WTC11 (cell line): ENCODE measurements around the gene TKT. TPM values are rescaled to one million over a fixed set of nuclear protein-coding genes. Genes with fewer than 3 reads are reported as not detected.

Source experiments
- ATAC-seq: fragments of 200-7000 bp; cut with Tn5 transposase; 2 replicates; pipeline ENCODE4 v1.10.0; 2021; ENCODE audit warnings: mild to moderate bottlenecking, moderate library complexity
- CTCF ChIA-PET: fragments of 300-600 bp; sonication (Branson Sonifier 250); formaldehyde crosslinking; loops from one replicate; lab custom pipeline; 2021; ENCODE audit warnings: antibody characterized with exemption; lab: Charles Lee
- POLR2A ChIA-PET: fragments of 350-600 bp; sonication (Branson Sonifier 250); formaldehyde crosslinking; loops from one replicate; lab custom pipeline; 2021; ENCODE audit warnings: antibody characterized with exemption; lab: Charles Lee
- DNase-seq: peaks from one replicate; pipeline ENCODE4 v3.0.0; 2021; ENCODE audit warnings: low spot score
- H3K27ac Mint-ChIP-seq: 2 replicates; pipeline ENCODE4 v1.8.0; 2021; ENCODE audit warnings: mixed read lengths
- H3K27me3 Mint-ChIP-seq: 2 replicates; pipeline ENCODE4 v1.8.0; 2021; ENCODE audit warnings: low read depth, mild to moderate bottlenecking, moderate library complexity, mixed read lengths
- H3K36me3 Mint-ChIP-seq: 2 replicates; pipeline ENCODE4 v1.8.0; 2021; ENCODE audit warnings: mixed read lengths
- H3K4me1 Mint-ChIP-seq: 2 replicates; pipeline ENCODE4 v1.8.0; 2022; ENCODE audit warnings: mixed read lengths
- H3K4me3 Mint-ChIP-seq: 2 replicates; pipeline ENCODE4 v1.8.0; 2021; ENCODE audit warnings: mild to moderate bottlenecking, moderate library complexity, mixed read lengths
- H3K9me3 Mint-ChIP-seq: 2 replicates; pipeline ENCODE4 v1.8.0; 2021; ENCODE audit warnings: mixed read lengths
- ATF1 ChIP-seq: sonication (generic); formaldehyde crosslinking; IDR thresholded peaks from 2 replicates; pipeline ENCODE4 v1.8.1; 2023; ENCODE audit warnings: mild to moderate bottlenecking, moderate library complexity, missing genetic modification reagents
- CREB1 ChIP-seq: sonication (generic); formaldehyde crosslinking; IDR thresholded peaks from 2 replicates; pipeline ENCODE4 v1.8.0; 2023; ENCODE audit warnings: mild to moderate bottlenecking, missing genetic modification reagents
- ELF4 ChIP-seq: sonication (generic); formaldehyde crosslinking; IDR thresholded peaks from 2 replicates; pipeline ENCODE4 v1.8.1; 2022; ENCODE audit warnings: low read depth, mild to moderate bottlenecking, moderate library complexity, missing genetic modification reagents
- FOXK1 ChIP-seq: sonication (generic); formaldehyde crosslinking; IDR thresholded peaks from 2 replicates; pipeline ENCODE4 v1.8.0; 2022; ENCODE audit warnings: mild to moderate bottlenecking, moderate library complexity, missing genetic modification reagents
- GRHL2 ChIP-seq: fragments of 250-450 bp; sonication (Bioruptor Pico); IDR thresholded peaks from 2 replicates; pipeline ENCODE4 v1.8.0; 2022; ENCODE audit warnings: mild to moderate bottlenecking, moderate library complexity; ENCODE audit not compliant: insufficient replicate concordance, severe bottlenecking
- NFATC4 ChIP-seq: fragments of 250-450 bp; sonication (Bioruptor Pico); IDR thresholded peaks from 2 replicates; pipeline ENCODE4 v1.9.0; 2021; ENCODE audit warnings: mild to moderate bottlenecking
- NR1H2 ChIP-seq: sonication (generic); formaldehyde crosslinking; IDR thresholded peaks from 2 replicates; pipeline ENCODE4 v1.9.0; 2021; ENCODE audit warnings: mild to moderate bottlenecking, moderate library complexity, missing genetic modification reagents
- OVOL2 ChIP-seq: fragments of 250-450 bp; sonication (Bioruptor Pico); IDR thresholded peaks from 2 replicates; pipeline ENCODE4 v1.9.0; 2021; ENCODE audit warnings: mild to moderate bottlenecking, borderline replicate concordance
- RELA ChIP-seq: sonication (generic); formaldehyde crosslinking; IDR thresholded peaks from 2 replicates; pipeline ENCODE4 v1.8.1; 2022; ENCODE audit warnings: missing genetic modification reagents, mild to moderate bottlenecking, borderline replicate concordance
- RORB ChIP-seq: fragments of 250-450 bp; sonication (Bioruptor Pico); IDR thresholded peaks from 2 replicates; pipeline ENCODE4 v1.9.0; 2021; ENCODE audit warnings: mild to moderate bottlenecking
- TCF7 ChIP-seq: sonication (generic); formaldehyde crosslinking; IDR thresholded peaks from 2 replicates; pipeline ENCODE4 v1.8.0; 2022; ENCODE audit warnings: mild to moderate bottlenecking, low read depth, missing genetic modification reagents, moderate library complexity
- TEAD4 ChIP-seq: sonication (generic); formaldehyde crosslinking; IDR thresholded peaks from 2 replicates; pipeline ENCODE4 v1.8.0; 2022; ENCODE audit warnings: mild to moderate bottlenecking, missing genetic modification reagents
- ZNF396 ChIP-seq: fragments of 250-450 bp; sonication (Bioruptor Pico); IDR thresholded peaks from 2 replicates; pipeline ENCODE4 v1.8.0; 2021; ENCODE audit warnings: mild to moderate bottlenecking, moderate library complexity, borderline replicate concordance
- total RNA-seq: library from RNA; stranded (reverse); gene quantifications from 3 replicates; pipeline ENCODE4 v1.2.3, GENCODE V29; 2021
- TF ChIP-seq, protein P1 (sequence below): sonication (generic); formaldehyde crosslinking; IDR thresholded peaks from 2 replicates; pipeline ENCODE4 v1.8.1; 2022; ENCODE audit warnings: mild to moderate bottlenecking, missing genetic modification reagents, moderate library complexity, borderline replicate concordance
- TF ChIP-seq, protein P2 (sequence below): fragments of 250-450 bp; sonication (Bioruptor Pico); IDR thresholded peaks from 2 replicates; pipeline ENCODE4 v1.8.0; 2021; ENCODE audit warnings: mild to moderate bottlenecking
- TF ChIP-seq, protein P3 (sequence below): sonication (generic); formaldehyde crosslinking; IDR thresholded peaks from 2 replicates; pipeline ENCODE4 v1.8.1; 2022; ENCODE audit warnings: missing genetic modification reagents, borderline replicate concordance
- TF ChIP-seq, protein P4 (sequence below): sonication (generic); formaldehyde crosslinking; IDR thresholded peaks from 2 replicates; pipeline ENCODE4 v1.8.0; 2022; ENCODE audit warnings: mild to moderate bottlenecking, missing genetic modification reagents
- TF ChIP-seq, protein P5 (sequence below): sonication (generic); formaldehyde crosslinking; IDR thresholded peaks from 2 replicates; pipeline ENCODE4 v1.8.1; 2022; ENCODE audit warnings: low read depth, mild to moderate bottlenecking, moderate library complexity, missing genetic modification reagents, borderline replicate concordance
- TF ChIP-seq, protein P6 (sequence below): fragments of 250-450 bp; sonication (Bioruptor Pico); IDR thresholded peaks from 2 replicates; pipeline ENCODE4 v1.9.0; 2021; ENCODE audit warnings: mild to moderate bottlenecking
- TF ChIP-seq, protein P7 (sequence below): sonication (generic); formaldehyde crosslinking; IDR thresholded peaks from 2 replicates; pipeline ENCODE4 v1.8.0; 2022; ENCODE audit warnings: mild to moderate bottlenecking, missing genetic modification reagents
- TF ChIP-seq, protein P8 (sequence below): sonication (generic); formaldehyde crosslinking; IDR thresholded peaks from 2 replicates; pipeline ENCODE4 v1.8.0; 2022; ENCODE audit warnings: mild to moderate bottlenecking, missing genetic modification reagents
- TF ChIP-seq, protein P9 (sequence below): fragments of 250-450 bp; sonication (Bioruptor Pico); conservative IDR thresholded peaks from 2 replicates; pipeline ENCODE4 v1.9.0; 2021; ENCODE audit warnings: mild to moderate bottlenecking

The TKT gene
- total RNA-seq, 1 experiment from 2014 or later = 1,040 TPM

DNA sequence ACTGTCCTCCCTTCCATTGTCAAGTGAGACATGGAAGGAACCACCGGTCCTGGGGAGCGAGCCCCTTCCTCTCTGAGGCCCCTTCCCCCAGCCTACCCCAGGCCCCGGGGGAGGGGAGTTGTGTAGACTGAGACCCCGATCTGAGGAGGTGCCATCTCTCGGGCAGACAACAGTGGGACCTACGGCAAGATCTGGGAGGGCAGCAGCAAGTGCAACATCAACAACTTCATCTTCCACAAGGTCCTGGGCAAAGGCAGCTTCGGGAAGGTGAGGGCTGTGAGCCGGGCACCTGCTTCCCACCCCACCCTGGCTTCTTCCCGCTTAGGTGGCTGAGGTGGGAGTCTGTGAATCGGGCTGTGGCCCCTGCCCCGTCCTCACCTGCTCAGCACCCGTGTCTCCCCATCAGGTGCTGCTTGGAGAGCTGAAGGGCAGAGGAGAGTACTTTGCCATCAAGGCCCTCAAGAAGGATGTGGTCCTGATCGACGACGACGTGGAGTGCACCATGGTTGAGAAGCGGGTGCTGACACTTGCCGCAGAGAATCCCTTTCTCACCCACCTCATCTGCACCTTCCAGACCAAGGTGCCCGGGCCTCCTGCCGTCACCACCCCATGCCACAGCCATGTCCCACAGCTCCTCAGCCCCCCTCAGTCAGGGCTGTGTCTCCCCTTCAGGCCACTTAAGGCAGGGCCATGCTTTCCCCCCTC lies 69.9 kb downstream of the TKT start:
- TF ChIP-seq, protein P1, sequence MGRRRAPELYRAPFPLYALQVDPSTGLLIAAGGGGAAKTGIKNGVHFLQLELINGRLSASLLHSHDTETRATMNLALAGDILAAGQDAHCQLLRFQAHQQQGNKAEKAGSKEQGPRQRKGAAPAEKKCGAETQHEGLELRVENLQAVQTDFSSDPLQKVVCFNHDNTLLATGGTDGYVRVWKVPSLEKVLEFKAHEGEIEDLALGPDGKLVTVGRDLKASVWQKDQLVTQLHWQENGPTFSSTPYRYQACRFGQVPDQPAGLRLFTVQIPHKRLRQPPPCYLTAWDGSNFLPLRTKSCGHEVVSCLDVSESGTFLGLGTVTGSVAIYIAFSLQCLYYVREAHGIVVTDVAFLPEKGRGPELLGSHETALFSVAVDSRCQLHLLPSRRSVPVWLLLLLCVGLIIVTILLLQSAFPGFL = no peak
- TF ChIP-seq, protein P2, sequence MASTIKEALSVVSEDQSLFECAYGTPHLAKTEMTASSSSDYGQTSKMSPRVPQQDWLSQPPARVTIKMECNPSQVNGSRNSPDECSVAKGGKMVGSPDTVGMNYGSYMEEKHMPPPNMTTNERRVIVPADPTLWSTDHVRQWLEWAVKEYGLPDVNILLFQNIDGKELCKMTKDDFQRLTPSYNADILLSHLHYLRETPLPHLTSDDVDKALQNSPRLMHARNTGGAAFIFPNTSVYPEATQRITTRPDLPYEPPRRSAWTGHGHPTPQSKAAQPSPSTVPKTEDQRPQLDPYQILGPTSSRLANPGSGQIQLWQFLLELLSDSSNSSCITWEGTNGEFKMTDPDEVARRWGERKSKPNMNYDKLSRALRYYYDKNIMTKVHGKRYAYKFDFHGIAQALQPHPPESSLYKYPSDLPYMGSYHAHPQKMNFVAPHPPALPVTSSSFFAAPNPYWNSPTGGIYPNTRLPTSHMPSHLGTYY (CRISPR knock-in tag) = no peak
- TF ChIP-seq, protein P3, sequence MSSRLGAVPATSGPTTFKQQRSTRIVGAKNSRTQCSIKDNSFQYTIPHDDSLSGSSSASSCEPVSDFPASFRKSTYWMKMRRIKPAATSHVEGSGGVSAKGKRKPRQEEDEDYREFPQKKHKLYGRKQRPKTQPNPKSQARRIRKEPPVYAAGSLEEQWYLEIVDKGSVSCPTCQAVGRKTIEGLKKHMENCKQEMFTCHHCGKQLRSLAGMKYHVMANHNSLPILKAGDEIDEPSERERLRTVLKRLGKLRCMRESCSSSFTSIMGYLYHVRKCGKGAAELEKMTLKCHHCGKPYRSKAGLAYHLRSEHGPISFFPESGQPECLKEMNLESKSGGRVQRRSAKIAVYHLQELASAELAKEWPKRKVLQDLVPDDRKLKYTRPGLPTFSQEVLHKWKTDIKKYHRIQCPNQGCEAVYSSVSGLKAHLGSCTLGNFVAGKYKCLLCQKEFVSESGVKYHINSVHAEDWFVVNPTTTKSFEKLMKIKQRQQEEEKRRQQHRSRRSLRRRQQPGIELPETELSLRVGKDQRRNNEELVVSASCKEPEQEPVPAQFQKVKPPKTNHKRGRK = no peak
- TF ChIP-seq NFATC4 (CRISPR knock-in tag) (no peak), CREB1 (CRISPR knock-in tag) (no peak), NR1H2 (no peak), OVOL2 (CRISPR knock-in tag) (no peak), TEAD4 (no peak)
- TF ChIP-seq, protein P4, sequence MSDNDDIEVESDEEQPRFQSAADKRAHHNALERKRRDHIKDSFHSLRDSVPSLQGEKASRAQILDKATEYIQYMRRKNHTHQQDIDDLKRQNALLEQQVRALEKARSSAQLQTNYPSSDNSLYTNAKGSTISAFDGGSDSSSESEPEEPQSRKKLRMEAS (CRISPR knock-in tag) = no peak
- TF ChIP-seq, protein P5, sequence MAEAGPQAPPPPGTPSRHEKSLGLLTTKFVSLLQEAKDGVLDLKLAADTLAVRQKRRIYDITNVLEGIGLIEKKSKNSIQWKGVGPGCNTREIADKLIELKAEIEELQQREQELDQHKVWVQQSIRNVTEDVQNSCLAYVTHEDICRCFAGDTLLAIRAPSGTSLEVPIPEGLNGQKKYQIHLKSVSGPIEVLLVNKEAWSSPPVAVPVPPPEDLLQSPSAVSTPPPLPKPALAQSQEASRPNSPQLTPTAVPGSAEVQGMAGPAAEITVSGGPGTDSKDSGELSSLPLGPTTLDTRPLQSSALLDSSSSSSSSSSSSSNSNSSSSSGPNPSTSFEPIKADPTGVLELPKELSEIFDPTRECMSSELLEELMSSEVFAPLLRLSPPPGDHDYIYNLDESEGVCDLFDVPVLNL = no peak
- no peak overlapping the region for H3K27ac Mint-ChIP-seq
- H3K36me3 Mint-ChIP-seq = peaks cover 7% of the 10 kb centered on the region; the same call in 1 of the 2 replicates
- POLR2A ChIA-PET = no interaction called here
- CTCF ChIA-PET = interaction anchor here (0.7 kb wide), 1 partner anchor 22 kb away, joined by 3 read pairs; no protein-coding TSS in a partner anchor
- H3K4me1 Mint-ChIP-seq = no peaks in the 10 kb centered on the region
- no peaks in the 10 kb centered on the region for H3K27me3 Mint-ChIP-seq
- no peak overlapping the region for H3K4me3 Mint-ChIP-seq
- no peak for DNase-seq
- ATAC-seq = no peak
- H3K9me3 Mint-ChIP-seq = no peaks in the 10 kb centered on the region

DNA sequence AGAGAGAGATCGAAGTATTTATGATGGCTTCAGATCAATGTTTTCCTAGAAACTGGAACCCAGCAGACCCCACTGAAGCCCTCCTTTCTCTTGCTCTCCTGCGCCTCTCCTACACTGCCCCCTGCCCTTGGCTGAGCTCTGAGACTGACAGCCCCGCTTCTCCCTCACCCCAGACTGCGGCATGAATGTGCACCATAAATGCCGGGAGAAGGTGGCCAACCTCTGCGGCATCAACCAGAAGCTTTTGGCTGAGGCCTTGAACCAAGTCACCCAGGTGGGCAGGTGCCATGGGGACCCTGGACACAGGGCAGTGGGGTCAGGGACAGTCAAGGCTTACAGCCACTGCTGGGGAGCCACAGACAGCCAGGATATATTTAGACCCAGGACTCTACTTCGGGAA lies 71.1 kb downstream of the TKT start:
- ATAC-seq = no peak
- DNase-seq = no peak
- ChIA-PET CTCF (no interaction called here), POLR2A (no interaction called here)
- H3K36me3 Mint-ChIP-seq = peaks cover 3% of the 10 kb centered on the region; the same call in 1 of the 2 replicates
- no peaks in the 10 kb centered on the region for H3K9me3 Mint-ChIP-seq
- no peaks in the 10 kb centered on the region for H3K27me3 Mint-ChIP-seq
- H3K27ac Mint-ChIP-seq = no peak overlapping the region
- no peak overlapping the region for H3K4me3 Mint-ChIP-seq
- TF ChIP-seq, protein P6, sequence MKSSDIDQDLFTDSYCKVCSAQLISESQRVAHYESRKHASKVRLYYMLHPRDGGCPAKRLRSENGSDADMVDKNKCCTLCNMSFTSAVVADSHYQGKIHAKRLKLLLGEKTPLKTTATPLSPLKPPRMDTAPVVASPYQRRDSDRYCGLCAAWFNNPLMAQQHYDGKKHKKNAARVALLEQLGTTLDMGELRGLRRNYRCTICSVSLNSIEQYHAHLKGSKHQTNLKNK (CRISPR knock-in tag) = no peak
- TF ChIP-seq ATF1 (CRISPR knock-in tag) = no peak
- no peak for TF ChIP-seq FOXK1 (CRISPR knock-in tag)
- no peak for TF ChIP-seq RORB (CRISPR knock-in tag)
- TF ChIP-seq TCF7 (CRISPR knock-in tag) = no peak
- TF ChIP-seq, protein P7, sequence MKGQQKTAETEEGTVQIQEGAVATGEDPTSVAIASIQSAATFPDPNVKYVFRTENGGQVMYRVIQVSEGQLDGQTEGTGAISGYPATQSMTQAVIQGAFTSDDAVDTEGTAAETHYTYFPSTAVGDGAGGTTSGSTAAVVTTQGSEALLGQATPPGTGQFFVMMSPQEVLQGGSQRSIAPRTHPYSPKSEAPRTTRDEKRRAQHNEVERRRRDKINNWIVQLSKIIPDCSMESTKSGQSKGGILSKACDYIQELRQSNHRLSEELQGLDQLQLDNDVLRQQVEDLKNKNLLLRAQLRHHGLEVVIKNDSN = no peak
- no peak for TF ChIP-seq ELF4 (CRISPR knock-in tag)
- TF ChIP-seq, protein P2 (CRISPR knock-in tag) = no peak
- no peak for TF ChIP-seq CREB1 (CRISPR knock-in tag)
- no peak for TF ChIP-seq ZNF396 (CRISPR knock-in tag)
- TF ChIP-seq GRHL2 (CRISPR knock-in tag) = no peak
- TF ChIP-seq, protein P8, sequence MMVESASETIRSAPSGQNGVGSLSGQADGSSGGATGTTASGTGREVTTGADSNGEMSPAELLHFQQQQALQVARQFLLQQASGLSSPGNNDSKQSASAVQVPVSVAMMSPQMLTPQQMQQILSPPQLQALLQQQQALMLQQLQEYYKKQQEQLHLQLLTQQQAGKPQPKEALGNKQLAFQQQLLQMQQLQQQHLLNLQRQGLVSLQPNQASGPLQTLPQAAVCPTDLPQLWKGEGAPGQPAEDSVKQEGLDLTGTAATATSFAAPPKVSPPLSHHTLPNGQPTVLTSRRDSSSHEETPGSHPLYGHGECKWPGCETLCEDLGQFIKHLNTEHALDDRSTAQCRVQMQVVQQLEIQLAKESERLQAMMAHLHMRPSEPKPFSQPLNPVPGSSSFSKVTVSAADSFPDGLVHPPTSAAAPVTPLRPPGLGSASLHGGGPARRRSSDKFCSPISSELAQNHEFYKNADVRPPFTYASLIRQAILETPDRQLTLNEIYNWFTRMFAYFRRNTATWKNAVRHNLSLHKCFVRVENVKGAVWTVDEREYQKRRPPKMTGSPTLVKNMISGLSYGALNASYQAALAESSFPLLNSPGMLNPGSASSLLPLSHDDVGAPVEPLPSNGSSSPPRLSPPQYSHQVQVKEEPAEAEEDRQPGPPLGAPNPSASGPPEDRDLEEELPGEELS = no peak
- no peak for TF ChIP-seq RELA (CRISPR knock-in tag)
- TF ChIP-seq, protein P9, sequence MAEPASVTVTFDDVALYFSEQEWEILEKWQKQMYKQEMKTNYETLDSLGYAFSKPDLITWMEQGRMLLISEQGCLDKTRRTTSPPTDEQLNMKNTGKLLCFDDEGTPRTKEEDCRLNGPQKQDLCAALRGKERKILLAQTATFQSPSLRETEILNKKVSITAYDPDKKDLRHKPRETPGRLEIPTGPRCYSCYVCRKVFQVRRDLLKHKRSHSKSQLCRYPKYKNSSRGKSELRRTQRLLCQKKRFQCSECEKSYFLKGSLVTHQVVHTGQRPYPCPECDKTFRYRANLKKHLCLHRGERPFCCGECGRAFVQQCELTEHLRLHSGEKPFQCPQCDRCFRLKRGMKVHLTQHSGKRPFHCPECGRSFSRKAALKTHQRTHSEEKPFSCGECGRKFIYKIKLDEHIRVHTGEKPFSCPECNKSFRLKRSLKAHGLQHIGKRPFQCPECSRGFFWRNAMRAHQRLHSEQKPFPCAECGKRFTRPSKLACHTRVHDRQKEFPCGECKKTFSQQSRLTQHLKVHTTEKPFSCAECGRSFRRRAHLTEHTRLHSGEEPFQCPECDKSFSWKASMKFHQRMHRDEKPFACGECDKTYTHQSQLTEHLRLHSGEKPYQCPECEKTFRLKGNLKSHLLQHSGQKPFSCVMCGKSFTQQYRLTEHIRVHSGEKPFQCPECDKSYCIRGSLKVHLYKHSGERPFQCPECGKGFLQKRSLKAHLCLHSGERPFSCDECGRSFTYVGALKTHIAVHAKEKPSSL (CRISPR knock-in tag) = no peak
- H3K4me1 Mint-ChIP-seq = no peaks in the 10 kb centered on the region
